ENCODE measurements around the gene COLQ.
"Not testable (repeated sequence)": the region's sequence is repeated elsewhere in the genome, so short reads cannot be mapped to it uniquely, and the experiment has no call there.

Gene COLQ

GRCh38 chr3:15488002-15488401 is 33.5 kb downstream of the COLQ start:
- no peak for TF ChIP-seq CTCF (IDR thresholded peaks at IDR 0.05; ENCODE audit: low read depth, low read length)
- in situ Hi-C loops (cut with HindIII; ENCODE audit: low sequenced_read_pairs), result no loop called here
- no peak for DNase-seq (ENCODE audit: low read depth, low spot score)
- no peak overlapping the region for H3K4me3 ChIP-seq (ENCODE audit: low read depth, low read length)

- in situ Hi-C loops (cut with HindIII; ENCODE audit: low sequenced_read_pairs), result no loop called here
- no peak overlapping the region for H3K4me3 ChIP-seq (ENCODE audit: low read depth, low read length)
- DNase-seq (ENCODE audit: low read depth, low spot score), result no peak
- no peak for TF ChIP-seq CTCF (IDR thresholded peaks at IDR 0.05; ENCODE audit: low read depth, low read length)
Observed at GRCh38 chr3:15486979-15487378, 34.5 kb downstream of the COLQ start.

GRCh38 chr3:15486020-15486419 is 35.5 kb downstream of the COLQ start:
- DNase-seq (ENCODE audit: low read depth, low spot score), result no peak
- no peak overlapping the region for H3K4me3 ChIP-seq (ENCODE audit: low read depth, low read length)
- in situ Hi-C loops (cut with HindIII; ENCODE audit: low sequenced_read_pairs), result no loop called here
- no peak for TF ChIP-seq CTCF (IDR thresholded peaks at IDR 0.05; ENCODE audit: low read depth, low read length)

GRCh38 chr3:15484551-15484950 is 37.0 kb downstream of the COLQ start:
- in situ Hi-C loops (cut with HindIII; ENCODE audit: low sequenced_read_pairs); H3K4me3 ChIP-seq (ENCODE audit: low read depth, low read length): not testable (repeated sequence)

GRCh38 chr3:15479400-15480224 is 41.9 kb downstream of the COLQ start:
- DNase-seq (ENCODE audit: low read depth, low spot score), result no peak
- TF ChIP-seq CTCF (IDR thresholded peaks at IDR 0.05; ENCODE audit: low read depth, low read length), result no peak
- no peak overlapping the region for H3K4me3 ChIP-seq (ENCODE audit: low read depth, low read length)
- in situ Hi-C loops (cut with HindIII; ENCODE audit: low sequenced_read_pairs), result no loop called here

More at GRCh38 chr3:15484551-15484950, 37.0 kb downstream of the COLQ start:
- DNase-seq (ENCODE audit: low read depth, low spot score), result not testable (repeated sequence)

GRCh38 chr3:15478640-15478979 is 42.9 kb downstream of the COLQ start:
- no peak for TF ChIP-seq CTCF (IDR thresholded peaks at IDR 0.05; ENCODE audit: low read depth, low read length)
- in situ Hi-C loops (cut with HindIII; ENCODE audit: low sequenced_read_pairs), result no loop called here
- H3K4me3 ChIP-seq (ENCODE audit: low read depth, low read length), result no peak overlapping the region
- DNase-seq (ENCODE audit: low read depth, low spot score), result no peak

- H3K4me3 ChIP-seq (ENCODE audit: low read depth, low read length), result no peak overlapping the region
- TF ChIP-seq CTCF (IDR thresholded peaks at IDR 0.05; ENCODE audit: low read depth, low read length), result no peak
- DNase-seq (ENCODE audit: low read depth, low spot score), result no peak
- in situ Hi-C loops (cut with HindIII; ENCODE audit: low sequenced_read_pairs), result no loop called here
Observed at GRCh38 chr3:15477951-15478639, 43.4 kb downstream of the COLQ start.
